Measurements from ENCODE around the gene ATF5.
A peak's percentile ranks its signal among the peaks of the same experiment; 100 is the strongest.

- TF ChIP-seq CTCF (IDR thresholded peaks at IDR 0.05) (peak; percentile 34 to 80 (median 58)), POLR2A (IDR thresholded peaks at IDR 0.05) (no peak)
These were observed 39.2 kb upstream of the ATF5 start for GRCh38 chr19:49889687-49890348.

Data from right lobe of liver (tissue), 4 donors.